Hindlimb muscle (tissue), 1 donor: Measurements from ENCODE around the gene POLR3G. TPM values are rescaled to one million over a fixed set of nuclear protein-coding genes. Genes with fewer than 3 reads are reported as not detected.

Experiments
- DNase-seq: peaks from one replicate; pipeline ENCODE4 v3.0.0-alpha.2; 2013
- polyA plus RNA-seq: library from polyadenylated mRNA; unstranded; fragments of 120-200 nt; gene quantifications from one replicate; pipeline ENCODE4 v1.2.1, GENCODE V29; 2013; ENCODE audit not compliant: insufficient read length

POLR3G gene
- polyA plus RNA-seq, 1 donor: 2.4 TPM

- no peak for DNase-seq
Measured at GRCh38 chr5:90504743-90505142, 30.1 kb downstream of the POLR3G start.

- no peak for DNase-seq
Measured at GRCh38 chr5:90506221-90506620, 31.6 kb downstream of the POLR3G start.

- no peak for DNase-seq
Measured at GRCh38 chr5:90510438-90510837, 35.8 kb downstream of the POLR3G start.

- no peak for DNase-seq
Measured at GRCh38 chr5:90514520-90514919, 39.9 kb downstream of the POLR3G start.

GRCh38 chr5:90518661-90519060 is 44.0 kb downstream of the POLR3G start:
- no peak for DNase-seq

DNA sequence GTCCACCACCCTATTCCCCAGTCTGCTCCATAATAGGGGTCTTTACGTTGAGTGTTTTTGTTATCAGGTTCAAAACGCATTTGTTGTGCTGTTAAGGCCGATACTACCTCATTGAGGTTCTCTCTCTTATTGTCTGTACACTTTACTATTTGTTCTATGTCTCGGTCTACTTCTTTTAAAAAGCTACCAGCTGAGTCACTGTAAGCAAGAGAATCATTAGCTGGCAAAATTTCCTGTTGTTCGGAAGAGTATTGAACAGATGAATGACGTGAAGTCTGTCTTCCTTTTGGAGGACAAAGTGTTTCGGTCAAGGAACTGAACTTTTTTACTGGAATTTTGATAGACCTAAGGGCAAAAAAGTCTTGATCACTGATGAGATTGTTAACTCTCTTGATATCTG is 44.4 kb downstream of the POLR3G start:
- no peak for DNase-seq

DNA sequence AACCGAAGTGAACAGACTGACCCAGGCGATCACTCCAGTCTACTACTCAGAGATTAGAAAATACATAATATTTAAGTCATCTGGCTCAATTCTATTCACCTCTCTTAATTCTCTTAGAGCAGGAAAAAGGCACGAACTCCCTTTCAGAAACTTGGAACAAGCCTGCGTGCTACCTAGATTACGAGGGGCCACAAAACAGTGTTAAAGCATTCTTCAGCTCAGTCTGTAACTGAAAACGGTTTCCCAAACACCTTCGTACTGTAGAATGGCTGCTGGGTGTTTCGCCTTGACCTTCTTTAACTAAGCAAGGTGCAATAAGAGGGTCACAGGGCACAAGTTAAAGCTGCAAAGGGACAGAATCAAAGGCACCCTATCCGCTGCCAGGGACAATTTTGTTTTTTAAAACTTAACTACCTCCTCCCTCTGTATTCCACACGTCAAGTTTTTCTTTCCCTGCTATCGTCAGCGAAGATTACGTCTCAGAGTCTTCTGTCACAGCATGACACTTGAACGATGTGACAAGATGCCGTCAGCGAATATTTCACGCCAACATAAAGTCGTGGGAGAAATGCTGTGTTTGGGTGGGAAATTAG is 54.0 kb downstream of the POLR3G start:
- peak; percentile 50 for DNase-seq

DNA sequence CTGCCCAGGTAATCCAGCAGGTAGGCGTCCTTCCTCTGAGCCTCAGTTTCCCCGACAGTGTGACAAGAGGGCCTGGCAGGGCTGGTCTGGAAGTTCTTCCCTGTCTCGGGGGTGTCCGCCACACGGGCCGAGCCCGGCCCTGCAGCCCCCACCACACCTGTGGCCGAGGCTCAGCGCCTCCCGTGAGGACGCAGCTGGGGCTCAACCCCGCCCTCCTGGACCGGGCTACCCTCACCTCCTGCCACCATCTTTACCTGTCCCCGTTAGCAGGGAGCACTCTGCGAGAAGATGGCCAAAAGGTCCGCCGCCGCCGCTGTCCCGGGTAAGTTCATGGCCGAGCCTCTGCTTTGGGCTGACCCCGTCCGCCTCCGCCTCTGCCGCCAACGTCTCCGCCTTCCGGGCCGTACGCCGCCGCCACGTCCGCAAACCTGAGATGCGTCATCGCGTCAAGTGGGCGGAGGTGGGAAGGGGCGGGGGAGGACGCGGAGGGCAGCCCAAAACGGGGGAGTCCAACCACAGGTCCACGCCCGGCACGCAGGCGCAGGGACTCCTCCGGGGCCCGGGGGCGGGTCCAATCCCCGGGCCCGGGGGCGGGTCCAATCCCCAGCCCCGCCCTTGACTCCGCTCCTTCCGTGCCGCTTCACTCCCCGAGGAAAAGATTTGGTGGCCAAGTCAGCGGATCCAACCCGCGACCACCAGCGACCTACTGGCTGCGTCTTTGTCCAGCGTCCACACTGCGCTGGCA is 54.7 kb downstream of the POLR3G start, which contains the start of gene LYSMD3:
Gene LYSMD3 (minus strand): TSS at position 391 of the 745 bp plus-strand sequence. CDS start 4,295 bp downstream, outside the sequence.
- DNase-seq: peak; percentile 97

DNA sequence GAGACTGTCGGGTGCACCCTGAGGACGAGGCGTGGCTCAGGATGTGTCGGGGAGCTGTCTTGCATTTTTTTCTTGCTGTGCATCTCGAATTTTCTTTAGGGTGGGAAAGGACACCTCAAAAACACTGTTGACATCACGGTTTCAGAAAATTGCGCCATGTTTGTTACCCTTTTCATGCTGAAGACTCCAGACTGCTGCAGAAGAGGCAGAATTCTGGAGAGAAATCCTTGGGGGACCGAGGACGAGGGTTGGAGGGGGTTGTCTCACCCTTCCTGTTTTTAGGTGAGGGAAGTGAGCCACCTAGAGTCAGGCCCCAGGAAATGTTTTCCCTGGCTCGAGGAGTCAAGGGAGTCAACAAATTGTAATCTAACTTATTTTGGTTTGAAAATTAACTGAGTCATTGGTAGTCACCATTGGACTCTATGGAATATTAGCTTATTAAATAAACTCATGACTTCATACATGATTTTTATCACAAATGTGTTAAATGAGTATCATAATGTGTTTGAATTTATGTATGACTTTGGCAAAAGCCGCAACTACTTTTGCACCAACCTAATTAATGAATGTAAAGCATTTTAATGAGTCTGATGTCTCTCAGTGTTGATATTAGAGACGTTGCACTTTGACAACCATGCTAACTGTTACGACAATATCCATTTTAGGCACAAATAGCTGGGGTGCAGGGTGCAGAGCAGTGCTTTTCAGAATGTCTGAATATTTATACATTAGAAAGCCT is 55.4 kb downstream of the POLR3G start:
- DNase-seq: peak; percentile 82

DNA sequence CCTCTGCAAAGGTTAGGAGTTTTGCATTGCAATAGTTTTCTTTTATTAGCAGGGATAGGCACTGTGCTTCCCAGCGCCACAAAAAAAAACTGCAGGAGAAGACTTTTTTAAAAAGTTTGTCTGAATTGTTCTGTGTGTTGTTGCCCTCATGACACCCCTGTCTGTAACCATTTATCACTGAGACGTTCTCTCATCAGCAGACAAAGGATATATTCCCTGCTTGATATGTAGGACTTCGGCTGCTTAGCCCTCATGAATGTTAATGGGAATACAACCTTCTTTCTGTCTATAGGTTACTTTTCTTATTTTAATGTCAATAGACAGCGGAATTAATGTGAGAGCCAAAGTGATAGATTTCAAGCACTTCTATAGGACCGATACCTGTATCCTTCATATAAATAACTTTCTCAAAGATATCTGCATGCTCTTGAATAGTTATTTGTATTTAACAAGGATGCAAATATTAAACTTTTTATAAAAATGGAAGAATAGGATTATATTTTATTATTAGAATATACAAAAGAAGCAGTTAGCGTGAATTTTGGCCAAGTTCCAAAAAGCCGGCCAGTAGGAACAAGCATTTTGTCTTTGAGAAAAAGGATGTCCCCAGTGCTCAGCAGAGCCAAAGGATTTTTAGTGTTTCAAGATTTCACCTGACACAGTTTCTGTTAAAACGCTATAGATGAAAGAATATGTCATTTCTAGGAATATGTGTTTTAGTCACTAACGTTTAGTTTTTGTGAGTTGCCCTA is 56.2 kb downstream of the POLR3G start:
- no peak for DNase-seq

DNA sequence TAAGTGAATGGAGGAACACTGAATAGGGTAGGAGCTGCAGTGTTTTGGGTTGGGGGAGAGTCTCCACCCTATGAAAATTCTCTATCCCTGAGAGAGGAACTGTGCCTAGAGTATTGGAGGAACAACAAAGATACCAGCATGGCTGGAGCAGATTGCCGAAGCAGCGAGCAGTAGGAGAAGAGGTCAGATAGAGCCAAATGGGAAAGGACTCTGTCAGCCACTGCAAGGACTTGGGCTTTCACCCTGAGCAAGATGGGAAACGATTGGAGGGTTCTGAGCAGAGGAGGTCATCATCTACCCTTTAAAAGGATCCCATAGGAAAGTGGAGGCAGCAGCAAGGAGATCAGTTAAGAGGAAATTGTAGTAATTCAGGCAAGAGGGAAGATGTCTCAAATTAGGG is 59.1 kb downstream of the POLR3G start:
- no peak for DNase-seq

DNA sequence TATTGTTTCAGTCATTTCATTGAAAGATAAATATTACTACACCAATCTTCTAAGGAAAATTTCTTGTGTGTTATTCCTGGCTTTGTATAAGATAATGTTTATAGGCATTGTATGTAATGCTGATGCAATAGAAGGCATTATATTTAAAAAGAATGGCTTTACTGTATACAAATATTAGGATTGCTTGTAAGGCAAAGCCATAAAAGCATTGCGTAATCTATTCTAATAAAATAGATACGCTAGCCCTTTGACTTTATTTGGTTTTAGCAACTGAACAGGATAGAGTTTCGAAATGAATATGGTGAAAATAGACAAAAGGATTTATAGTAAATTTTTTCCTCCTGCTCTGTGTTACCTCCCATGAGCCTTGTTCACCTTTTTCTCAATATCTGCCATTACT is 60.3 kb downstream of the POLR3G start:
- DNase-seq: no peak

DNA sequence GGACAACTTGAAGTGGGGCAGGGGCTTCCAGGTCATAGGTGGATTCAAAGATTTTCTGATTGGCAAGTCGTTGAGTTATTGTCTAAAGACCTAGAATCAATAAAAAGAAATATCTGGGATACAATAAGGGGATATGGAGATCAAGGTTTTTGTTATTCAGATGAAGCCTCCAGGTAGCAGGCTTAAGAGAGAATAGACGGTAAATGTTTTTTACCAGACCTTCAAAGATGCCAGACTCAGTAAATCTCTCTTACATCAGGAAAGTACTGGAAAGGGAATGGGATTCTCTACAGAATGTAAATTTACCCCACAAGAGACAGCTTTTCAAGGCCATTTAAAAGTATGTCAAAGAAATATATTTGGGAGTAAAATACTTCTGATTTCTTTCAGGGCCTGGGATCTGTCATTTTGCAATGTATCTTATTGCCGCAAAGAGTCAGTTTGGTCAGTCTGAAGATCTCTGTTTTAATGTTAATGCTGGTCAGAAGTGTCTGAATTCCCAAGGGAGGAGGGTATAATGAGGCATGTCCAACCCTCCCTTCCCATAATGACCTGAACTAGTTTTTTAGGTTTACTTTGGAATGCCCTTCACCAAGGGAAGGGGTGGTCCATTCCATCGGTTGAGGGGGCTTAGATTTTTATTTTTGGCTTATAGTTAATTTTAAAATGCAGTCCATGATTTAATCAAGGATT is 68.3 kb downstream of the POLR3G start:
- no peak for DNase-seq

DNA sequence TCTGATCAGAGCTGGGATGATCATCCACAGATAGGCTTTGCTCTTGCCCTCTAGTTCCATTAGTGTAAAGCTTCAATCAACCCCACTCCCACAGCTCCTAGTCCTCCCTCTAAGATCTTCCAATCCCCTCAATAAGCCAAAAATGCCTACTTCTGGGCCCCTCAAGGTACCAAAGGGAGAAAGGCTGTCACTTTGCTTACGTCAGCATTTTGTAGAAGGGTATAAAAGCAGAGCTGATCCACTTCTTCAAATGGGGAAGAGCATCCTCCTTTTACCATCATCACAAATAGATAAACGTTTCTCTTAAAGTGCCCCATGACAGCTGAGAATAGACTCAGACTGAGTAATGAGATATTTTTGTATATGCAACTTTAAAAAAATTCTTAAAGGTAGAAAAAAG is 70.8 kb downstream of the POLR3G start:
- no peak for DNase-seq

DNA sequence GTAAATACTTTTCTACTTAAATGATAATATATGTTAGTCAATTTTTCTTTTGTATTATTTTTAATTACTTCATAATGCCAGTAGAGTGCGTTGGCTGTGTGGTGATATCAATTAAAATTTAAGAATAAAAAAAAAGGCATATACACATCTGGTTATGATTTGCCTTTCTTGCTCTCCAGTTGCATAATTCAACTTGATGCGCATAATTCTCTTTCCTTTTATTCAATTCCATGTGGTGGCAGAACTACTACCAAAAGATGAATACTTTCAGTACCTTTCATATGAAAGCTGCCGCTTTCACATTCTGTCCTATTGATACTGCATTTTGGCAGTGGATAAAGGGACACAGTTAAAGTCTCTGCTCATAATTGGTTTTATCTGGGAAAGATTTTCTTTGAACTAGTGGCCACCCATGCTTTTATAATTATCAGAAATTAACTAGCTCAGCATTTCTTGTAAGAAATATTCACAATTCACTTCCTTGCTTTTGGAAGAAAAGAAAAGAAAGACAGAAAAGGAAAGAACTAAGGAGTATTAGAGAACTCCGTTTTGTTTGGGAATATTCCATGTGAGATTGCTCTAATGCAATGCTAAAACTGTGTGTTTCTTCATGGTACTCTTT is 71.7 kb downstream of the POLR3G start:
- DNase-seq: no peak

- DNase-seq: no peak
Measured at GRCh38 chr5:90547072-90547536, 72.4 kb downstream of the POLR3G start.

DNA sequence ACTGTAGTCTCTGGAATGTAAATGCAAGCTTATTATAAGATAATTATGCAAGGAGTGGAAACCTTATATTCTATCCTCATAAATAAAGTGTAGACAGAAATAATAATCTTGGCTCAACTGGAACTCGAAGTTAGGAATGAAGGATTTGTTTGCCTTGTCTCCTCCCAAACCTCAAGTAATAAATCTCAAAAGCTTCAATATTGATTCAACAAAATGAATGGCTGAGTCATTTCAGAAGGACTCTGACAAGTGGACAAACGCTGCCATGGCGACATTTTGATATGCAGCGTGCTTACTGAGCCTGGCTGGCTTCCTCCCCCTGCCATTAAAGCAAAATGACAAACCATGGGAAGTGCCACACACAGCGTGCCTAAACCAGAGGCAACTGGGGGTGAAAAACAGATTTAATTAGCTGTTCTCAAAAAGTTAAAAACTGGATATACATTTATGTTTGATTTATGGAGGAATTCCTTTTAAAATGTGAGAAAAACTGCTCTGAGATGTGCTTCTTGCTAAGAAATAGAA is 73.5 kb downstream of the POLR3G start:
- no peak for DNase-seq

DNA sequence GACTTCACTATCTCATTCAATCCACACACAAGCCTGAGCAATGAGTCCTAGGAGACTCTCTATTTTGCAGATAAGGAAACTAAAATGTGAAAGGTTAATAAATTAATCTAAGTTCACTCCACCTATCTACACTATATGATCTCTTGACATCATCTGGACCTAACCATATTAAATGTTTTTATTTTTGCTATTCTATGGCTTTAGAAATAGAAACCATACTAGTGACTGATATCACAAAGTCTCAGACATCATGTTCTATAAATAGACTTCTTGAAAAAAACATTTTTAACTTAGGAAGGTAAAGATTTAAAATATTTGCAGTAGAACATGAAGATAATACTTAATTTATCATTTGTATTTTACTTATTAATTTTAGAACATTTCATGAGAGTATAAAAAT is 74.6 kb downstream of the POLR3G start:
- no peak for DNase-seq

DNA sequence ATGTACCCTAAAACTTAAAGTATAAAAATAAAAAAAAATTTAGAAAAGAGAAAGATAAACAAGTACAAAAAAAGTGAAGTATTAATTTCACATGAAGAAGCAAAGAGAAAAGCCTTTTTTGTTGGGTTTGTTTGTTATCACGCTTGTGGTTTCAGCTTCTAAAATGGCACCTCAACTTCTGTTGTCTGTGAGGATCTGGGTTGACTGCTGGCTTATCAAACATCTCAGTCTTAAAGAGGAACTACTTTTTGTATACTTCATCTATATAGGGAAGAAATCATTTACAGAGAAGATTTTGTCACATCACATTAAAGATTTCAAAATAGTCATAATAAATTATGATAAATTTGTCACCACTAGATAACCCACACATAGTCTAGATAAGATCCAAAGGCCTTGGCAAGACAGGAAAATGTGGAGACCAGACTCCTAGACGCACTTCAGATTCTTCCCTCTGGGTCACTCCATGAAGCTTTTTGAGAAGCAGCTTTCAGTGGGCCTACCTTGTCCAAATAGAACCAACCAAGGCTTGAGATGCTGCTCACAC is 75.1 kb downstream of the POLR3G start:
- DNase-seq: no peak

DNA sequence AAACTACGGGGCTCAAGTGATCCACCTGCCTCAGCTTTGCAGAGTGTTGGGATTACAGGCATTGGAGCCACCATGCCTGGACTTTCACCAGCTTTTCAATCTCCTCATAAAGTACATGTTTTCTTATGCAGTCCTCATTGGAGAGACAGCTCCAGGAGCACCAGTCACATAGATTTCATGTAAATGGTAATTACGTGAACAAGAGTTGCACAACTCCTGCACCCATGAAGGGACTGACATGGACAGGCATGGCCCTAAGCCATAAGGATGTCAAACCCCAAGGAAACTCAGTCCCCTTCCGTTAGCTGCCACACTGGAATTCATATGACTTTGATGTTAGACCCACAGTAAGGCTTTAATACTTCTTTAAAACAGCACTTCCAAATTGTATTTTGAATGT is 76.3 kb downstream of the POLR3G start:
- no peak for DNase-seq

- DNase-seq: no peak
Measured at GRCh38 chr5:90551376-90551775, 76.7 kb downstream of the POLR3G start.
